ENCODE results near the gene LCP2.

DNA sequence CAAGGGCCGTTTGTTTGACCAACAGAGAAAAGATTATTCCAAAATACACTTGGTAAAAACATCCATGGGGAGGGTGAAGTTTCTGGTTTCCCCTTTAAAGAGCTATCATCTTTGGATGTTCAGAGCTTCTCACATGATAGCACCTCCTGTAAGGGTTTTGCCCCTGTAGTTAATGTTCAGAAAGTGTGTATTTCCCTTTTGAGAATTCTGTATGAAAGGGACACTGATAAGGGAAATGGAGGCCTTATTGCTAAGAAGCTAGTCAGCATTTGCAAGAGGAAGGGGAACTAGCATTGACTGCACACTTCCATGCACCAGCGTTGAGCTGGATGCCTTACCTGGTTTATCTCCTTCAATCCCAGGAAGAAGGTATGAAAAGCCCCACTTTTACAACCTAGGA, 96.3 kb downstream of the LCP2 start:
- no peak for TF ChIP-seq POLR2A (IDR thresholded peaks at IDR 0.05; ENCODE audit: low read length)
- TF ChIP-seq GATA1 (IDR thresholded peaks at IDR 0.05; ENCODE audit: low read depth, low read length): no peak
